Type B pancreatic cell (in vitro differentiated cells): ENCODE results near the gene HPS1. TPM values are rescaled to one million over a fixed set of nuclear protein-coding genes. Genes with fewer than 3 reads are reported as not detected.

Source experiments
- DNase-seq: peaks from one replicate; pipeline ENCODE4 v3.0.0; 2021; ENCODE audit warnings: mixed read lengths; ENCODE audit not compliant: unreplicated experiment; ENCODE audit errors: extremely low spot score
- H3K27ac Mint-ChIP-seq: 2 replicates; pipeline ENCODE4 v1.8.0; 2021; ENCODE audit warnings: mild to moderate bottlenecking, mixed read lengths
- H3K27me3 Mint-ChIP-seq: 2 replicates; pipeline ENCODE4 v1.8.0; 2021; ENCODE audit warnings: mixed read lengths
- H3K36me3 Mint-ChIP-seq: 2 replicates; pipeline ENCODE4 v1.8.0; 2021; ENCODE audit warnings: mixed read lengths
- H3K4me1 Mint-ChIP-seq: one replicate; pipeline ENCODE4 v1.8.0; 2021; ENCODE audit warnings: mixed read lengths; ENCODE audit not compliant: unreplicated experiment
- H3K4me3 Mint-ChIP-seq: 2 replicates; pipeline ENCODE4 v1.8.0; 2021; ENCODE audit warnings: mild to moderate bottlenecking, mixed read lengths
- H3K9me3 Mint-ChIP-seq: 2 replicates; pipeline ENCODE4 v1.8.0; 2021; ENCODE audit warnings: mixed read lengths
- total RNA-seq: library from RNA; stranded (reverse); gene quantifications from 2 replicates; pipeline ENCODE4 v1.2.1, GENCODE V29; 2021; ENCODE audit warnings: low replicate concordance
- TF ChIP-seq, protein P1 (sequence below): fragments of 200-600 bp; sonication (generic); conservative IDR thresholded peaks from 2 replicates; pipeline ENCODE4 v1.5.0; 2021; ENCODE audit warnings: antibody characterized with exemption, mild to moderate bottlenecking

HPS1 gene
- total RNA-seq, 1 donor from 2014 or later: 60.5 TPM

- Mint-ChIP-seq H3K36me3 (no peaks in the 10 kb centered on the region), H3K27me3 (no peaks in the 10 kb centered on the region), H3K4me3 (no peak overlapping the region), H3K27ac (no peak overlapping the region), H3K9me3 (no peaks in the 10 kb centered on the region), H3K4me1 (peaks cover 4% of the 10 kb centered on the region)
- DNase-seq: no peak
- TF ChIP-seq, protein P1, sequence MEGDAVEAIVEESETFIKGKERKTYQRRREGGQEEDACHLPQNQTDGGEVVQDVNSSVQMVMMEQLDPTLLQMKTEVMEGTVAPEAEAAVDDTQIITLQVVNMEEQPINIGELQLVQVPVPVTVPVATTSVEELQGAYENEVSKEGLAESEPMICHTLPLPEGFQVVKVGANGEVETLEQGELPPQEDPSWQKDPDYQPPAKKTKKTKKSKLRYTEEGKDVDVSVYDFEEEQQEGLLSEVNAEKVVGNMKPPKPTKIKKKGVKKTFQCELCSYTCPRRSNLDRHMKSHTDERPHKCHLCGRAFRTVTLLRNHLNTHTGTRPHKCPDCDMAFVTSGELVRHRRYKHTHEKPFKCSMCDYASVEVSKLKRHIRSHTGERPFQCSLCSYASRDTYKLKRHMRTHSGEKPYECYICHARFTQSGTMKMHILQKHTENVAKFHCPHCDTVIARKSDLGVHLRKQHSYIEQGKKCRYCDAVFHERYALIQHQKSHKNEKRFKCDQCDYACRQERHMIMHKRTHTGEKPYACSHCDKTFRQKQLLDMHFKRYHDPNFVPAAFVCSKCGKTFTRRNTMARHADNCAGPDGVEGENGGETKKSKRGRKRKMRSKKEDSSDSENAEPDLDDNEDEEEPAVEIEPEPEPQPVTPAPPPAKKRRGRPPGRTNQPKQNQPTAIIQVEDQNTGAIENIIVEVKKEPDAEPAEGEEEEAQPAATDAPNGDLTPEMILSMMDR: no peak
Observed at GRCh38 chr10:98396096-98397063, 50.4 kb downstream of the HPS1 start.

GRCh38 chr10:98394851-98395440, 51.8 kb downstream of the HPS1 start:
- H3K4me1 Mint-ChIP-seq: peaks cover 4% of the 10 kb centered on the region
- no peaks in the 10 kb centered on the region for H3K27me3 Mint-ChIP-seq
- no peak overlapping the region for H3K4me3 Mint-ChIP-seq
- DNase-seq: no peak
- TF ChIP-seq, protein P1: no peak
- no peaks in the 10 kb centered on the region for H3K9me3 Mint-ChIP-seq
- H3K27ac Mint-ChIP-seq: no peak overlapping the region
- H3K36me3 Mint-ChIP-seq: no peaks in the 10 kb centered on the region

DNA sequence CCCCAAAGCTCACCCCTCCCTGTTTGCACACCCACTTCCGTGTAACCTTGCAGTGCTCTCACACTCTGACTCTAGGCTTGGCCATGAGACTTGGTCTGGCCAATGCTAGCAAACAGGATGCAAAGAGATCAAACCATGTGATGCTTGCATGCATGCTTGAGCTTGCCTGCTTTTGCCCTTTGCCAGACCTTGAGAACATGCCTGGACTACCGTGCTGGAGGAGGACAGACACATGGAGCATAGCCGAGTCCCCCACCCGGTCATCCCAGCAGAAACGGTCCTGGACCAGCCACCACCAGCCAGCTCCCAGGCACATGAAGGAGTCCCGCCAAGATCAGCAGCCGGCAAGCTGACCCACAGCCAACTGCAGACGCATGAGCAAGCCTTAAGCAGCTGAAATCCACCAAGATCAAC, 55.1 kb downstream of the HPS1 start:
- no peaks in the 10 kb centered on the region for H3K27me3 Mint-ChIP-seq
- TF ChIP-seq, protein P1: no peak
- no peak overlapping the region for H3K27ac Mint-ChIP-seq
- peaks cover 4% of the 10 kb centered on the region for H3K4me1 Mint-ChIP-seq
- H3K4me3 Mint-ChIP-seq: no peak overlapping the region
- no peaks in the 10 kb centered on the region for H3K36me3 Mint-ChIP-seq
- DNase-seq: no peak
- no peaks in the 10 kb centered on the region for H3K9me3 Mint-ChIP-seq

GRCh38 chr10:98391065-98391464, 55.7 kb downstream of the HPS1 start:
- peaks cover 4% of the 10 kb centered on the region for H3K4me1 Mint-ChIP-seq
- no peaks in the 10 kb centered on the region for H3K36me3 Mint-ChIP-seq
- no peak for DNase-seq
- H3K9me3 Mint-ChIP-seq: no peaks in the 10 kb centered on the region
- TF ChIP-seq, protein P1: no peak
- H3K27me3 Mint-ChIP-seq: no peaks in the 10 kb centered on the region
- H3K27ac Mint-ChIP-seq: no peak overlapping the region
- H3K4me3 Mint-ChIP-seq: no peak overlapping the region

- Mint-ChIP-seq H3K27ac (no peak overlapping the region), H3K27me3 (no peaks in the 10 kb centered on the region), H3K4me3 (no peak overlapping the region), H3K9me3 (no peaks in the 10 kb centered on the region), H3K36me3 (no peaks in the 10 kb centered on the region), H3K4me1 (peaks cover 4% of the 10 kb centered on the region)
- TF ChIP-seq, protein P1: no peak
- DNase-seq: no peak
Observed at GRCh38 chr10:98390406-98390805, 56.3 kb downstream of the HPS1 start.
